ENCODE results near the gene ERRFI1.

DNA sequence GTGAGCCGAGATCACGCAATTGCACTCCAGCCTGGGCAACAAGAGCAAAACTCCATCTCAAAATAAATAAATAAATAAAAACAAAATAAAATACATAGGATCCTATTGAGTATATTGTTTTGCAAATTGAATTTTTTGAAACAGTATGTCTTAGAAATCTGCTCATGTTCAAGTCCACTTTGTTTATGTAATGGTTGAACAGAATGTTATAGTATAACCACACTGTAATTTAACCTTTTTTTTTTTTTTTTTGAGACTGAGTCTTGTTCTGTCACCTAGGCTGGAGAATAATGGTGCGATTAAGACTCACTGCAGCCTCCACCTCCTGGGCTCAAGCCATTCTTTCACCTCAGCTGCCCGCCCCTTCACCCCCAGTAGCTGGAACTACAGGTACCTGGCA, 33.2 kb downstream of the ERRFI1 start:
- no peak for TF ChIP-seq POLR2A (IDR thresholded peaks at IDR 0.05; ENCODE audit: low read length)
- TF ChIP-seq GATA1 (IDR thresholded peaks at IDR 0.05; ENCODE audit: low read depth, low read length), result no peak

Data from erythroblast (primary cell).